Osteocyte (in vitro differentiated cells): ENCODE data around the gene PARD6A. TPM values are rescaled to one million over a fixed set of nuclear protein-coding genes. Genes with fewer than 3 reads are reported as not detected.

Source experiments
- DNase-seq: peaks from one replicate; pipeline ENCODE4 v3.0.0; 2021; ENCODE audit warnings: mixed read lengths; ENCODE audit not compliant: unreplicated experiment; ENCODE audit errors: extremely low spot score
- H3K27ac Mint-ChIP-seq: one replicate; pipeline ENCODE4 v1.8.0; 2021; ENCODE audit warnings: mild to moderate bottlenecking, mixed read lengths; ENCODE audit not compliant: unreplicated experiment
- H3K27me3 Mint-ChIP-seq: one replicate; pipeline ENCODE4 v1.8.0; 2021; ENCODE audit warnings: mixed read lengths; ENCODE audit not compliant: unreplicated experiment
- H3K36me3 Mint-ChIP-seq: one replicate; pipeline ENCODE4 v1.8.0; 2021; ENCODE audit warnings: mixed read lengths; ENCODE audit not compliant: unreplicated experiment
- H3K4me1 Mint-ChIP-seq: one replicate; pipeline ENCODE4 v1.8.0; 2021; ENCODE audit warnings: mixed read lengths; ENCODE audit not compliant: unreplicated experiment
- H3K4me3 Mint-ChIP-seq: one replicate; pipeline ENCODE4 v1.8.0; 2021; ENCODE audit warnings: mild to moderate bottlenecking, moderate library complexity, mixed read lengths; ENCODE audit not compliant: unreplicated experiment
- H3K9me3 Mint-ChIP-seq: one replicate; pipeline ENCODE4 v1.8.0; 2021; ENCODE audit warnings: mixed read lengths; ENCODE audit not compliant: unreplicated experiment
- CTCF ChIP-seq: fragments of 200-600 bp; sonication (generic); IDR thresholded peaks from 2 replicates; pipeline ENCODE4 v1.5.0; 2021; ENCODE audit warnings: antibody characterized with exemption, mild to moderate bottlenecking, moderate library complexity
- total RNA-seq: library from RNA; stranded (reverse); gene quantifications from 2 replicates; pipeline ENCODE4 v1.2.1, GENCODE V29; 2021

The PARD6A gene
- total RNA-seq, 1 donor from 2014 or later: 4.6 TPM

GRCh38 chr16:67651039-67651438 is 9.7 kb upstream of the PARD6A start:
- no peak overlapping the region for H3K4me3 Mint-ChIP-seq
- peaks cover 5% of the 10 kb centered on the region for H3K4me1 Mint-ChIP-seq
- no peaks in the 10 kb centered on the region for H3K9me3 Mint-ChIP-seq
- H3K27ac Mint-ChIP-seq: no peak overlapping the region
- no peak for DNase-seq
- no peaks in the 10 kb centered on the region for H3K36me3 Mint-ChIP-seq
- peaks cover 18% of the 10 kb centered on the region for H3K27me3 Mint-ChIP-seq
- no peak for TF ChIP-seq CTCF

- no peak overlapping the region for H3K27ac Mint-ChIP-seq
- H3K4me3 Mint-ChIP-seq: peak overlapping the region; percentile 70
- peaks cover 18% of the 10 kb centered on the region for H3K27me3 Mint-ChIP-seq
- peaks cover 5% of the 10 kb centered on the region for H3K4me1 Mint-ChIP-seq
- DNase-seq: no peak
- no peaks in the 10 kb centered on the region for H3K9me3 Mint-ChIP-seq
- no peak for TF ChIP-seq CTCF
- no peaks in the 10 kb centered on the region for H3K36me3 Mint-ChIP-seq
Measured at GRCh38 chr16:67651847-67652246, 8.9 kb upstream of the PARD6A start.

GRCh38 chr16:67652578-67653127 is 8.1 kb upstream of the PARD6A start:
- Mint-ChIP-seq H3K9me3 (no peaks in the 10 kb centered on the region), H3K36me3 (no peaks in the 10 kb centered on the region), H3K27ac (no peak overlapping the region), H3K27me3 (peaks cover 18% of the 10 kb centered on the region), H3K4me1 (peaks cover 5% of the 10 kb centered on the region), H3K4me3 (no peak overlapping the region)
- DNase-seq: no peak
- no peak for TF ChIP-seq CTCF

- peaks cover 5% of the 10 kb centered on the region for H3K4me1 Mint-ChIP-seq
- DNase-seq: peak; percentile 83
- no peak overlapping the region for H3K27ac Mint-ChIP-seq
- peaks cover 18% of the 10 kb centered on the region for H3K27me3 Mint-ChIP-seq
- peak; percentile 12 for TF ChIP-seq CTCF
- H3K36me3 Mint-ChIP-seq: no peaks in the 10 kb centered on the region
- no peaks in the 10 kb centered on the region for H3K9me3 Mint-ChIP-seq
- H3K4me3 Mint-ChIP-seq: peak overlapping the region; percentile 75
Measured at GRCh38 chr16:67653128-67653788, 7.5 kb upstream of the PARD6A start.

GRCh38 chr16:67653789-67654402 is 6.9 kb upstream of the PARD6A start:
- TF ChIP-seq CTCF: no peak

More at GRCh38 chr16:67653789-67654402, 6.9 kb upstream of the PARD6A start:
- no peaks in the 10 kb centered on the region for H3K36me3 Mint-ChIP-seq
- no peak for DNase-seq
- H3K4me1 Mint-ChIP-seq: peaks cover 7% of the 10 kb centered on the region
- H3K27me3 Mint-ChIP-seq: peaks cover 18% of the 10 kb centered on the region
- H3K27ac Mint-ChIP-seq: no peak overlapping the region
- peak overlapping the region; percentile 75 for H3K4me3 Mint-ChIP-seq
- no peaks in the 10 kb centered on the region for H3K9me3 Mint-ChIP-seq
